Measurements from ENCODE around the gene LDB2. TPM values are rescaled to one million over a fixed set of nuclear protein-coding genes. Genes with fewer than 3 reads are reported as not detected.

The LDB2 gene
- total RNA-seq, 1 experiment from 2014 or later = not detected

- no peak for DNase-seq (ENCODE audit: low spot score)
Measured at GRCh38 chr4:16685536-16685935, 212.9 kb downstream of the LDB2 start.

GRCh38 chr4:16684935-16685334 lies 213.5 kb downstream of the LDB2 start:
- no peak for DNase-seq (ENCODE audit: low spot score)

DNA sequence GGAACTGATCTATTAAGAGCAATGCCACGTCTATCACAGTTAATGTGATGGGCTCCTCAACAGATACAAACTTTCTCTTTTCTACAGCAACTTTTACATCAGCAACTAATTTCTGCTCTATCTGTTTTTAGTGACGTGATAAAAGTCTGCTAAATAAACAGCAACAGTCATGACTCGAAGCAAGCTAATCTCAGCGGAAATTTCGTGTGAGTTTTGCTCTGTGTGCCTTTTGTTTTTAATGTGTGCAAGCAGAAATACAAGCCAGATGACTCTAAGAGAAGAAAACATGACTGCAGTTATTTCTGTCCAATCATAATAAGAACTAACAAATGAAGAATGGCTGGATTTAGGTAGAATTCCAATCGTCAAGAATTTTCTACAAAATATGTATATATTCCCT lies 214.3 kb downstream of the LDB2 start:
- DNase-seq (ENCODE audit: low spot score) = no peak

DNA sequence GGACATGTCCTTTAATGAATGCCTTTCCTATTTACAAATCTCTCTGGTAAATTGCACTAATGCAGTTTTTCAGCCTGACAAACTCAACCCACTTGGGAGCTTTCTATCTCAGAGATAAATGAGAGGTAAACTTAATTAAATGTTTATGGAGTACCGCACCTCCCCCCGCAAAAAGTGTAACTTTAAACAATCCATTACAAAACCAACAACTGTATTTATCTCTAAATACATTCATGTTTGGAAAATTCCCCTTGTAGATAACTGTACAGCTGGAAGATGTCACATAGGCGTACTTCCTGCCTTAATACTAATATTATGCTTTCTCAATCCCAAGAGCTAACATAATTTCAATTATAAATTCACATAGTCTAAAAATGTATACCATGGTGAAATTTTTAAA lies 215.5 kb downstream of the LDB2 start:
- DNase-seq (ENCODE audit: low spot score) = no peak

DNA sequence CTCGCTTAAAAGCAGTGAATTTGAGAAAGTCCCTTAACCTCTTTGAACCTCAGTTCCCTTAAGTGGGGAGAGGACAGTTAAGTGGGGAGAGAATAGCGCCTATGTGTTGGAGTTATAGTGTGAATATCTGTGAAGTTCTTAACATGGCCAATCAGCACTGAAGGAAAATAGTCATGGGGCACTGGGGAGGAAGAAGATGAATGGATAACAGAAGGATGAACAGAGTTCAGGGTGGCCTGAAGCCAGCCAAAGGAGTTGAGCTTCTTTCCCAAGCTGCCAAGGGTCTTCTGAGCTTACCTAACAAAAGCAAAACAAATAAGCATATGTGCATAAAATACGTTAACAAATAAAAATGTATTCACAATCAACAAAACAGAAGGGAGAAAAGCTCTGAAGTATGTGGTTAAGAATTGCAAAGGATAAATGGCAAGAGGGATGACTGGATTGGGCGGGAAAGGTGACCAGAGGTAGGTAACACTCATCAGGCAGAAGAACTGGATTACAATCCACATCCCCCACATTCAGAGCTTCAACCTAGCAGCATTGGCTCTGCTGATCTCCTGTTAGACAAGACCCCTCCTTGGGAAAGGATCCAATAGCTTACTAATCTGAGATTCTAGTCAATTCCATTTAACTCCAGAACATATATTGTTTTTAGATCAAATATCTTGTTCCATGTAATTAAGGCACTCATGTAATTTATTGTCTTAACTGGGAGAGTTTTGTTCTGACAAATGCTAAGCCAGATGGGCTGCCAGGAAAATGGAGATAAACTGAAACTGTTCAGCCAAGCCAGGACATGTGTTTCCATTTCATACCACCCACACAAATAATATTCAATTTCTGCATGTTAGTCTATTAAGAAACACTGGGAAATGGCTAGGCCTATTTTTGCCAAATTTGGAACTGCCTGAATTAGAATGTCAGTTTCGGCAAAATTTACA lies 221.2 kb downstream of the LDB2 start:
- no peak for DNase-seq (ENCODE audit: low spot score)

DNA sequence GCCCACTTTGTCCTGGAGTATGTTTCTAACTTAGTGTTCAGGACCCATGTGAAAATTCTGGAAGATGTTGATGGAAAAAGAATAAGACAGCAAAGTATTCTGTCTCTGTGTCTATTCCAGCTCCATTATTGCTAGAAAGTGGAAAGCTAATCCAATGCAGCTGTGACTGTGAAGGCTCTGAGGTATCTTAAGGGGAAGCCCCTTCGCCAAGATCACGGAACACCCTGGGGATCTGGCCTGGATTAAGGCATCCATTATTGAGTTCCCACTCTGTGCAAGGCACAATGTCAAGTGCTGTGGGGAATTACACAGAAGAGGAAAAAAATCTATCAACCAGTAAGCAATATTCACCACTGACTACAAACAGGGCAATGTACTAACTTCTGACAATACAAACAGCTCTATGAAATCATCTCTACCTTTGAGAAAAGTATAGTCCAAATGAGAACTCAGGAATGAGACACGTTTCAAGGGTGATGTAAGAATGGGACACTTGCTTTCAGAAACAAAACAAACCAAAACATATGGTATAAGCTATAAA lies 222.1 kb downstream of the LDB2 start:
- no peak for DNase-seq (ENCODE audit: low spot score)

GRCh38 chr4:16674082-16674481 lies 224.4 kb downstream of the LDB2 start:
- DNase-seq (ENCODE audit: low spot score) = no peak

- no peak for DNase-seq (ENCODE audit: low spot score)
Measured at GRCh38 chr4:16672421-16672820, 226.0 kb downstream of the LDB2 start.

GRCh38 chr4:16671741-16672140 lies 226.7 kb downstream of the LDB2 start:
- no peak for DNase-seq (ENCODE audit: low spot score)

DNA sequence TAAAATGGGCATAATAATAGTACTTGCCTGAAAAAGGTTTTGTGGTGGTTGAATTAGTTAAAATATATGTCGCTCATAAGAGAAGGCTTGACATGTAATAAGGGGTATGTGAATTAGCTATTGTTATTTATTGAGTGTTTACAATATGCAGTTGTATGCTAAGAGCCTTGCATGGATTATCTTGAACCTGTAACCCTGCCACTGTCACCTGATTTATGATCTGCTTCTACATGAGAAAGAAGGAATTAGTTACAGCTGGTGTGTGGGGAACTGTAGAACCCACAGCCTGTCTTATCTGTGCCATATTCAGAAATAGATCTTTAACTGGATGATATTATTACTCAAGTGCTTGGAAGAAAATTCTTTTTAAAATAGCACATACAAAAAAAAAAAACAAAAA lies 227.7 kb downstream of the LDB2 start:
- no peak for DNase-seq (ENCODE audit: low spot score)

- DNase-seq (ENCODE audit: low spot score) = no peak
Measured at GRCh38 chr4:16669036-16669435, 229.4 kb downstream of the LDB2 start.

GRCh38 chr4:16668488-16668887 lies 230.0 kb downstream of the LDB2 start:
- no peak for DNase-seq (ENCODE audit: low spot score)

- DNase-seq (ENCODE audit: low spot score) = no peak
Measured at GRCh38 chr4:16667464-16667863, 231.0 kb downstream of the LDB2 start.

DNA sequence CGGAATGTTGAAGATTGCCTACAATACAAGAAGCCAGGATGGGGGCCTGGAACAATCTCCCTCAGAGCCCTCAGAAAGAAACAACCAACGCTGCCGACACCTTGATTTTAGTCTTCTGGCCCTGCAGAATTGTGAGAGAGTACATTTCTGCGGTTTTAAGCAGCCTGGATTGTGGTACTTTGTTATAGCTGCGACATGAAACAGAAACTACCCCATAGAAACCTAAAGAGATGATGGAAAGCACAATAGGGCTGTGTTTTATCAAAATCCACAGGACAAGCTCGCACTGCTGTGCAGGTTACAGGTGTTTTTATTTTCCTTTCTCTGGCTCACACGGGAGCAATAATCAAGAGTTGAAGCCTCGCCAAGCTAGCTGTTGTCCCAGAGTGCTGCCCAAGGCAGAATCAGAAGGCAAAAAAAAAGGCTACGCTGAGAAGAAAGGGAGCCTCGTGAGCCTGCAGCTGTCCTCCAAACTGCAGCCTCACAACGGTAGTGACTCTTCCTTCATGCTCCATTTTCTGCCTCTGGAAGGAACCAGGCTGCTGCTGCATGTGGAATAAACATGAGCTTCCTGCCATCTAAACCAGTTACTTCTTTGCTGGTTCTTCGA lies 232.4 kb downstream of the LDB2 start:
- DNase-seq (ENCODE audit: low spot score) = no peak

DNA sequence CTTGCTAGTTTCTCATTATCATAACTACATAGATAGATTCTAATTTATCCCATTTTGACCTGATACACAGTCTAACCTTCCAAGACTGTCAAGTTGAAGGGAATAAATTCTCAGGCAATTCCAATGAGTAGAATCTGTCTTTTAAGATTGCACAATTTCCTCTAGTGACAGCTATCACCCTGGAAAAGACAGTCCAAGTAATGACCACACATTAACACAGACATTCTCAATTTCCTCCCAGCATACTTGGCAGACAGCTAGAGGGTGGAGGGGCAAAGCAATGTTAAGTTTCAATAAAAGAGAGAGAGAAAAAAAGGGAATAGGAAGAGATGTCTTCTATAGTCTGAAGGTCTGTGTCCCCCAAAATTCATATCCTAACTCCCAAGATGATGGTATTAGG lies 234.7 kb downstream of the LDB2 start:
- DNase-seq (ENCODE audit: low spot score) = no peak

DNA sequence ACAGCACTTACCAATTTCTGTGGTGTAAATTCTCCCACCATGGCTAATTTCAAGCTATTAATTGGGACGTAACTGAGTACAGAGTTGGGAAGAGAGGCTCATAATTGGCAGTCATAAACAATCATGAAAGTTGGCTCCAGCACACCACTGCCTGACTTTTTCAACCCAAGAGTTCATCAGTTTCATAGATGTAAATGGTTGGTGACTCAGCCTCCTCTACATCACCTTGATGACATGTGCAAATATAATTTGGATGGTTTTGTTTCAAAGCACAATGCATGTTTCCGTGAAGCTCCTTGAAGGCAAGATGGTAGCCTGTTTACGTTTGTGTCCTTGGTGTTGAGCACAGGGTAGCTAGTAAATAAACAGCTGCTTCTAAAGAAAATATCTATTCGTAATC lies 235.1 kb downstream of the LDB2 start:
- no peak for DNase-seq (ENCODE audit: low spot score)

DNA sequence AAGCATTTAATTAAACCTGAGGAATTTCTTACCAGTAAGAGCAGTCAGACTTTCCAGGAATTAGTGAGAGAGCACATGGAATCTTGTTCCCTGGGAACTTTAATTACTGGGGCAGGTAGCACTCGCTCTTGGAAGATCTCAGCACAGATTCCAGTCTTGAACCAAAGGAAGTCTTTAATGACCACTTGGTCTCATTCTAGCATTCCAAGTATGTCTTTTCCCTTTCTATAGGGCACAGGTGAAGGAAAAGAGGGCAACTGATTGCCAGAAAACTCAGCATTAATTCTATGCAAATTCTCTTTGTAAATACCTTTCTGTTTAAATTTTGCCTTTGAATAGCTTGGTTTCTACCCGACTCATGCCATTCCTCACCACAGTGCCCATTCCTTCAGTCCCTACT lies 236.6 kb downstream of the LDB2 start:
- DNase-seq (ENCODE audit: low spot score) = no peak

DNA sequence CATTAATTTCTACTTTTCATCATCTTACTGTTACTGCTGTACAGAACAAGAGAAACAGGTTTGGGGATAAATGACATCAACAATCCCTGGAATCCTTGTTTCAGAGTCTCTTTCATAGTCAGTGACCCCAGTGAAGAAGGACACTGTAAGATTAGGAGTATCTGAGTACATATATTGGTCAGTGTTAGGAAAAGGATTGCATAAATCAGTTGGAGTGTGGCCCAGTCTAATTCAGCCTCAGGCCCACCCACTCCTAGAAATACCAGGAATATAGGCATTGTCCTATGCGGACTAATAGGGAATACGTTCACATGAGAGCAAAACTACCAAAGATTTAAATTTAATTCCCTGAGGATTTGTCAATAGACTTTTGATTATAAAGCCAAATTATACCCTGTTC lies 237.8 kb downstream of the LDB2 start:
- no peak for DNase-seq (ENCODE audit: low spot score)

DNA sequence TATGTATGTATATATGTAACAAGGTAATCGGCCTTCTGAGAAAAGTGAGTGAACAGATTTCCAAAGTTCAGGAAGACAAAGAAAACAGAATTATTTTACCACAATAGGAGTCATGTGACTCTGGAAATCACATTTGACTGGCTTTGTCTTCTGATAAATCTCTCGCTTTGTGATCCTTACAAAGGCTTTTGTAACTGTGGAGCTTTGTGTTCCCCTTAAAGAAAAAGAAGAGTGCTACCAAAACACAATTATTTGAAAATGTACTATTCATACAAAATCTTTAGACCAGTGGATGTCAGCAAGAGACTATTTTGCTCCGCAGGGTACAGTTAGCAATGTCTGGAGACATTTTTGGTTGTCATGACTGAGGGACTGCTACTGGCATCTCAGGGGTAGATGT lies 238.8 kb downstream of the LDB2 start:
- no peak for DNase-seq (ENCODE audit: low spot score)

DNA sequence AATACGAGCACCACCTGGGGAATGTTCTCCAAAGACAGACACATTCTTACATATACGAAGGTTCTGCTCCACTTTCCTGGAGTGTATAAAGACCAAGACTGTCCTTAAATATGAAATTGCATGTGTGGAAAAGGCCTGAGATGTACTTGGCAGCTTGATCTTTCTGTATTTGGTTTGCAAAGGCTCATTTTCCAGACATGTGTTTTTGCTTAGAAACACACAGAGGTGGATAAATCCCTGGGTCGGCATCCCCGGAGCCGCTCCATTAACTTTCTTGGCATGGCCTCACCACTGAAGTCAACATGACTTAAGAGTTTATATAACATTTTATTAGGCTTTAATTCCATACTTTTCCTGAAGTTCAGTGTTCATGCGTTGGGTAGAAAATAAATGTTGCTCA lies 239.4 kb downstream of the LDB2 start:
- no peak for DNase-seq (ENCODE audit: low spot score)

GRCh38 chr4:16658183-16658582 lies 240.3 kb downstream of the LDB2 start:
- no peak for DNase-seq (ENCODE audit: low spot score)

DNA sequence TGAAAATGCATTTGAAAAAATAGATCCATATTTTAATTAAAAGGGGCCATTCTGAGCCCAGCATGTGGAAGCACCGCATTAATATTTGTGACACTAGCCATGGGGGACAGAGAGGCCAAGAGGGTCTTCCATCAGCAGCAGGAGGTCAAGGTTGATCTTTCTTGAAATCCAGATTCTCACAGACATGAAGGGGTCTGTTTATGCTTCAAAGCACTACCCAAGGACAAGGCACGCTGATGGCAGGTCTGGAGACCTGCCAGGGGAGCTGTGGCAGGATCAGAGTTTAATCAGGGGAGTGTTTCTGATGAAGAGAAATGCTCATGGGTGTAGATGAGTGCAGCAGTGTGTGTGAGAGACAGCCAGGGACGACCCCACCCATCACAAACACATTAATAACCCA lies 243.3 kb downstream of the LDB2 start:
- no peak for DNase-seq (ENCODE audit: low spot score)

- no peak for DNase-seq (ENCODE audit: low spot score)
Measured at GRCh38 chr4:16652732-16653305, 245.6 kb downstream of the LDB2 start.

Measured in A172 (cell line).